ENCODE results near the gene FGGY.

Gene FGGY

GRCh38 chr1:59692591-59692990 is 395.7 kb downstream of the FGGY start:
- peaks cover 13% of the 10 kb centered on the region for H3K4me1 ChIP-seq (ENCODE audit: control insufficient read depth, insufficient read depth, low read length)

GRCh38 chr1:59693406-59693805 is 396.5 kb downstream of the FGGY start:
- H3K36me3 ChIP-seq (ENCODE audit: control insufficient read depth in 2 of 2, insufficient read depth in 2 of 2, low read length in 2 of 2), result no peaks in the 10 kb centered on the region
- no peaks in the 10 kb centered on the region for H3K9me3 ChIP-seq (ENCODE audit: control insufficient read depth in 2 of 2, low read length in 2 of 2)
- H3K27ac ChIP-seq (ENCODE audit: low read length), result no peak overlapping the region
- H3K4me1 ChIP-seq (ENCODE audit: control insufficient read depth, insufficient read depth, low read length), result peaks cover 13% of the 10 kb centered on the region
- no peak overlapping the region for H3K9ac ChIP-seq (ENCODE audit: low read length in 2 of 2)
- H3K4me3 ChIP-seq (ENCODE audit: low read length in 2 of 2), result no peak overlapping the region
- H3K27me3 ChIP-seq (ENCODE audit: control insufficient read depth in 1 of 2, insufficient read depth in 2 of 2, low read length in 2 of 2), result no peaks in the 10 kb centered on the region

More at GRCh38 chr1:59692591-59692990, 395.7 kb downstream of the FGGY start:
- H3K27me3 ChIP-seq (ENCODE audit: control insufficient read depth in 1 of 2, insufficient read depth in 2 of 2, low read length in 2 of 2), result no peaks in the 10 kb centered on the region
- H3K9ac ChIP-seq (ENCODE audit: low read length in 2 of 2), result no peak overlapping the region
- no peaks in the 10 kb centered on the region for H3K36me3 ChIP-seq (ENCODE audit: control insufficient read depth in 2 of 2, insufficient read depth in 2 of 2, low read length in 2 of 2)
- no peak overlapping the region for H3K4me3 ChIP-seq (ENCODE audit: low read length in 2 of 2)
- no peaks in the 10 kb centered on the region for H3K9me3 ChIP-seq (ENCODE audit: control insufficient read depth in 2 of 2, low read length in 2 of 2)
- no peak overlapping the region for H3K27ac ChIP-seq (ENCODE audit: low read length)

GRCh38 chr1:59695252-59695651 is 398.4 kb downstream of the FGGY start:
- H3K9me3 ChIP-seq (ENCODE audit: control insufficient read depth in 2 of 2, low read length in 2 of 2), result no peaks in the 10 kb centered on the region
- no peak overlapping the region for H3K4me3 ChIP-seq (ENCODE audit: low read length in 2 of 2)
- no peak overlapping the region for H3K27ac ChIP-seq (ENCODE audit: low read length)
- no peaks in the 10 kb centered on the region for H3K27me3 ChIP-seq (ENCODE audit: control insufficient read depth in 1 of 2, insufficient read depth in 2 of 2, low read length in 2 of 2)
- H3K36me3 ChIP-seq (ENCODE audit: control insufficient read depth in 2 of 2, insufficient read depth in 2 of 2, low read length in 2 of 2), result no peaks in the 10 kb centered on the region
- H3K4me1 ChIP-seq (ENCODE audit: control insufficient read depth, insufficient read depth, low read length), result peaks cover 13% of the 10 kb centered on the region
- no peak overlapping the region for H3K9ac ChIP-seq (ENCODE audit: low read length in 2 of 2)

- Histone ChIP-seq H3K27ac (ENCODE audit: low read length) (no peak overlapping the region), H3K9ac (ENCODE audit: low read length in 2 of 2) (no peak overlapping the region), H3K4me3 (ENCODE audit: low read length in 2 of 2) (no peak overlapping the region), H3K27me3 (ENCODE audit: control insufficient read depth in 1 of 2, insufficient read depth in 2 of 2, low read length in 2 of 2) (no peaks in the 10 kb centered on the region), H3K9me3 (ENCODE audit: control insufficient read depth in 2 of 2, low read length in 2 of 2) (no peaks in the 10 kb centered on the region), H3K4me1 (ENCODE audit: control insufficient read depth, insufficient read depth, low read length) (peaks cover 2% of the 10 kb centered on the region), H3K36me3 (ENCODE audit: control insufficient read depth in 2 of 2, insufficient read depth in 2 of 2, low read length in 2 of 2) (no peaks in the 10 kb centered on the region)
These were observed 399.7 kb downstream of the FGGY start for GRCh38 chr1:59696421-59697115.

- no peaks in the 10 kb centered on the region for H3K27me3 ChIP-seq (ENCODE audit: control insufficient read depth in 1 of 2, insufficient read depth in 2 of 2, low read length in 2 of 2)
- H3K36me3 ChIP-seq (ENCODE audit: control insufficient read depth in 2 of 2, insufficient read depth in 2 of 2, low read length in 2 of 2), result no peaks in the 10 kb centered on the region
- H3K9me3 ChIP-seq (ENCODE audit: control insufficient read depth in 2 of 2, low read length in 2 of 2), result no peaks in the 10 kb centered on the region
- peaks cover 2% of the 10 kb centered on the region for H3K4me1 ChIP-seq (ENCODE audit: control insufficient read depth, insufficient read depth, low read length)
- H3K4me3 ChIP-seq (ENCODE audit: low read length in 2 of 2), result no peak overlapping the region
- no peak overlapping the region for H3K27ac ChIP-seq (ENCODE audit: low read length)
- no peak overlapping the region for H3K9ac ChIP-seq (ENCODE audit: low read length in 2 of 2)
These were observed 400.4 kb downstream of the FGGY start for GRCh38 chr1:59697150-59697800.

GRCh38 chr1:59698386-59698785 is 401.5 kb downstream of the FGGY start:
- Histone ChIP-seq H3K9ac (ENCODE audit: low read length in 2 of 2) (no peak overlapping the region), H3K4me3 (ENCODE audit: low read length in 2 of 2) (no peak overlapping the region), H3K4me1 (ENCODE audit: control insufficient read depth, insufficient read depth, low read length) (peaks cover 6% of the 10 kb centered on the region), H3K27ac (ENCODE audit: low read length) (no peak overlapping the region), H3K36me3 (ENCODE audit: control insufficient read depth in 2 of 2, insufficient read depth in 2 of 2, low read length in 2 of 2) (no peaks in the 10 kb centered on the region), H3K9me3 (ENCODE audit: control insufficient read depth in 2 of 2, low read length in 2 of 2) (no peaks in the 10 kb centered on the region), H3K27me3 (ENCODE audit: control insufficient read depth in 1 of 2, insufficient read depth in 2 of 2, low read length in 2 of 2) (no peaks in the 10 kb centered on the region)

- Histone ChIP-seq H3K9ac (ENCODE audit: low read length in 2 of 2) (peak overlapping the region in 1 of 2 donors; percentile 23), H3K27ac (ENCODE audit: low read length) (no peak overlapping the region), H3K9me3 (ENCODE audit: control insufficient read depth in 2 of 2, low read length in 2 of 2) (no peaks in the 10 kb centered on the region), H3K36me3 (ENCODE audit: control insufficient read depth in 2 of 2, insufficient read depth in 2 of 2, low read length in 2 of 2) (no peaks in the 10 kb centered on the region), H3K4me3 (ENCODE audit: low read length in 2 of 2) (no peak overlapping the region), H3K27me3 (ENCODE audit: control insufficient read depth in 1 of 2, insufficient read depth in 2 of 2, low read length in 2 of 2) (no peaks in the 10 kb centered on the region), H3K4me1 (ENCODE audit: control insufficient read depth, insufficient read depth, low read length) (peaks cover 8% of the 10 kb centered on the region)
These were observed 402.4 kb downstream of the FGGY start for GRCh38 chr1:59699227-59699847.

GRCh38 chr1:59701376-59701775 is 404.5 kb downstream of the FGGY start:
- no peaks in the 10 kb centered on the region for H3K36me3 ChIP-seq (ENCODE audit: control insufficient read depth in 2 of 2, insufficient read depth in 2 of 2, low read length in 2 of 2)
- no peaks in the 10 kb centered on the region for H3K9me3 ChIP-seq (ENCODE audit: control insufficient read depth in 2 of 2, low read length in 2 of 2)
- H3K4me3 ChIP-seq (ENCODE audit: low read length in 2 of 2), result no peak overlapping the region
- peaks cover 20% of the 10 kb centered on the region for H3K4me1 ChIP-seq (ENCODE audit: control insufficient read depth, insufficient read depth, low read length)
- no peak overlapping the region for H3K27ac ChIP-seq (ENCODE audit: low read length)
- H3K9ac ChIP-seq (ENCODE audit: low read length in 2 of 2), result no peak overlapping the region
- no peaks in the 10 kb centered on the region for H3K27me3 ChIP-seq (ENCODE audit: control insufficient read depth in 1 of 2, insufficient read depth in 2 of 2, low read length in 2 of 2)

GRCh38 chr1:59703226-59703917 is 406.5 kb downstream of the FGGY start:
- H3K9ac ChIP-seq (ENCODE audit: low read length in 2 of 2), result no peak overlapping the region
- H3K4me3 ChIP-seq (ENCODE audit: low read length in 2 of 2), result peak overlapping the region; percentile 22 to 23
- H3K9me3 ChIP-seq (ENCODE audit: control insufficient read depth in 2 of 2, low read length in 2 of 2), result no peaks in the 10 kb centered on the region
- peaks cover 30% of the 10 kb centered on the region for H3K4me1 ChIP-seq (ENCODE audit: control insufficient read depth, insufficient read depth, low read length)
- no peaks in the 10 kb centered on the region for H3K36me3 ChIP-seq (ENCODE audit: control insufficient read depth in 2 of 2, insufficient read depth in 2 of 2, low read length in 2 of 2)
- H3K27me3 ChIP-seq (ENCODE audit: control insufficient read depth in 1 of 2, insufficient read depth in 2 of 2, low read length in 2 of 2), result no peaks in the 10 kb centered on the region
- peak overlapping the region; percentile 43 for H3K27ac ChIP-seq (ENCODE audit: low read length)

GRCh38 chr1:59703918-59704378 is 407.1 kb downstream of the FGGY start:
- no peak overlapping the region for H3K9ac ChIP-seq (ENCODE audit: low read length in 2 of 2)
- no peak overlapping the region for H3K4me3 ChIP-seq (ENCODE audit: low read length in 2 of 2)
- no peaks in the 10 kb centered on the region for H3K36me3 ChIP-seq (ENCODE audit: control insufficient read depth in 2 of 2, insufficient read depth in 2 of 2, low read length in 2 of 2)
- peaks cover 27% of the 10 kb centered on the region for H3K4me1 ChIP-seq (ENCODE audit: control insufficient read depth, insufficient read depth, low read length)
- peak overlapping the region; percentile 43 for H3K27ac ChIP-seq (ENCODE audit: low read length)
- H3K9me3 ChIP-seq (ENCODE audit: control insufficient read depth in 2 of 2, low read length in 2 of 2), result no peaks in the 10 kb centered on the region
- no peaks in the 10 kb centered on the region for H3K27me3 ChIP-seq (ENCODE audit: control insufficient read depth in 1 of 2, insufficient read depth in 2 of 2, low read length in 2 of 2)
